ENCODE results near the gene CDH23.

Gene CDH23

DNA sequence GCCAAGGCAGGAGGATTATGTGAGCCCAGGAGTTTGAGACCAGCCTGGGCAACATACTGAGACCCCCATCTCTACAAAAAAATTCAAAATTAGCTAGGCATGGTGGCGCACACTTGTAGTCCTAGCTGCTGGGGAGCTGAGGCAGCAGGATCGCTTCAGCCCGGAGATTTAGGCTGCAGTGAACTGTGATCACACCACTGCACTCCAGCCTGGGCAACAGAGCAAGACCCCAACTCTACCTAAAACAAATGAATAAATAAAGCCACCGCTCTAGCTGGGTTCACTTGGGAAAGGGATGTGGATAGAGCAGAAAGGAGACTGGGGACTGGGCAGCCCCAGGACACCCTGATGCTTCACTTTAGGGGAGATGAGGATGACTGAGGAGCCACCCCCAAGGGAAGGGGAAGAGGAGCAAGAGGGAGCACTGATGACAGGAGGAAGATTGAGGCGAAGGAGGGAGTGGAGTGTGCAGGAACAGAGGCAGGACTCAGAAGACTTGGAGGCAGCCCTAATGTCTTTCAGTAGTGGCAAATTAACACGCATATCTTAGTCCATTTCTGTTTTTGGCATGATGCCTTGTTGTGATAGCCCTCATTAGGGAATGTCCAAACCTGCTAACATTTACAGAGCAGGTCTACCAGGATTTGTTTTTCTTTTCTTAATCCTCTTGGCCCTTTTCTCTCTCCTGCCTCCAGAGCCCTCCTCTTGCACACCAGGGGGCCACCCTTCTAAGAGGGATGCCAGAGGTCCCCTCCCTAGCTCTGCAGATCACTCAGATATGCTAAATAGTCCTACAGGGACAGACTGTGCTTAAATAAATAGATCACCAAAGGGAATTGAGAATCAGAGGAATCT lies 234.5 kb downstream of the CDH23 start:
- DNase-seq, result no peak

DNA sequence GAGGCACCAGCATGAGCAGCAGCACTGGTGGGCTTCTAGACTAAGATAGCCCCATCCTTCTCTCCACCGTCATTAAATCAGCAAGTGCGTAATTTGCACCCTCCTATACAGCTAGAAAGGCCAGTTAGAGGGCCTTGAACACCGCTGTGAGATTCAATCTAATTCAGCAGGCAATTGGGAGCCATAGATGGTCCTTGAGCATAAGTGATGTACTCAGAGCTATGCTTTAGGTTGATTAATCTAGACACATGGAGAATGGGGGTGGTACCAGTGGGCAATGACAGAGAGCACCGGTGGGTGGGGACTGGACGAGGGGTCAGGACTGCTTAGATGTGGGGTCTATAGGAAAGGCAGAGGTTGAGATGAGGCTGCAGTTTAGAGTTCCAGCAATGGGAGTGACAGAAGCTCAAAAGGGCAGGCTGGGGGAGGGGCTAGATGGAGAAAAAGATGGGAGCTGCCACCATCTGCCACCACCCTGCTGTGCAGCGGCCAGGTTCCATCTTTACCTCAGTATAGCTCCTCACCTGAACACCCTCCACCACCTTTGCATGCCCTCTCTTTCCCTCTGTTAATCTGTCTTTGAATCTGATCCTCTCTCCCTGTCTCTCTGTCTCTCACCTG lies 235.6 kb downstream of the CDH23 start:
- no peak for DNase-seq

DNA sequence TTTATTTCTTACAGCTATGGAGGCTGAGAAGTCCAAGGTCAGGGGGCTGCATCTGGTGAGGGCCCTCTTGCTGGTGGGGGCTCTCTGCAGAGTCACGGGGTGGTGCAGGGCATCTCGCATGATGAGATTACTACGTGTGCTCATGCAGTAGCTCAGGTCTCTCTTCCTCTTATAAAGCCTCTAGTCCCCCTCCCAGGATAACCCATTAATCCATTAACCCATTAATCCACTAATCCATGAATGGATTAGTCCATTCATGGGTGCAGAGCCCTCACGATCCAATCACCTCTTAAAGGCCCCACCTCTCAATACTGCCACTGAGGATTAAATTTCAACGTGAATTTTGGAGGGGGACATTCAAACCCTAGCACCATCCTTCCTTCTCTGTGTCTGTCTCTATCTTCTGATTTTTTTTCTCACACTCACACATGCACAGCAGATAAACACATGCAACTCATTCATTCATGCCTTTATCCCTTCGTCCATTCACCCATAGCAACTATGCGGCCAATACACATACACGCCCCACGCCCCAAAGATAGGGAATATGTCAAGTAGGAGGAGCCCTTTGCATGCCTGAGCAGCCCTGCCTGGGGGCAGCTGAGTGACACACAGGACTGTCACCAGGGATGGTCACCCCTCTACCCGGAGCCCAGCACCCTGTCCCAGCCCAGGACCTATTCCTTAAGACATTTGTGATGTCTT lies 236.3 kb downstream of the CDH23 start:
- no peak for DNase-seq

DNA sequence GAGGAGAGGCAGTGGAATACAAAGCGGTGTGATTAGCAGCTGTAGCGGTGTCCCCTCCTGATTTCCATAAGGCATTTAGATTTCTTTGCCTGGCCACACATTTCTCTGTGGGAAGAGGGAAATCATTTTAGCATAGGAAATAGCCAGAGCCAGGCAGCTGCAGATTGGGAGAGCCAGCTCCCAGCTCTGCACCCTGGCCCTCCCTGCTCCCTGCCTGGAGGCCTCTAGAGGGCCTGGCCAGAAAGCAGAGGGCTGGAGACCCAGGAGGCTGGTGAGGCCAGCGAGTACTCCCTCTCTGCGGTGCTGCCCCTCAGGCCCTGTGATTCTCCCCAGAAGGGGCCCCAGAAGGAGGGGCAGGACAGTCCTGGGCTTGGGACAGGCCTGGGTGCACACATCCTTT lies 237.2 kb downstream of the CDH23 start:
- no peak for DNase-seq

DNA sequence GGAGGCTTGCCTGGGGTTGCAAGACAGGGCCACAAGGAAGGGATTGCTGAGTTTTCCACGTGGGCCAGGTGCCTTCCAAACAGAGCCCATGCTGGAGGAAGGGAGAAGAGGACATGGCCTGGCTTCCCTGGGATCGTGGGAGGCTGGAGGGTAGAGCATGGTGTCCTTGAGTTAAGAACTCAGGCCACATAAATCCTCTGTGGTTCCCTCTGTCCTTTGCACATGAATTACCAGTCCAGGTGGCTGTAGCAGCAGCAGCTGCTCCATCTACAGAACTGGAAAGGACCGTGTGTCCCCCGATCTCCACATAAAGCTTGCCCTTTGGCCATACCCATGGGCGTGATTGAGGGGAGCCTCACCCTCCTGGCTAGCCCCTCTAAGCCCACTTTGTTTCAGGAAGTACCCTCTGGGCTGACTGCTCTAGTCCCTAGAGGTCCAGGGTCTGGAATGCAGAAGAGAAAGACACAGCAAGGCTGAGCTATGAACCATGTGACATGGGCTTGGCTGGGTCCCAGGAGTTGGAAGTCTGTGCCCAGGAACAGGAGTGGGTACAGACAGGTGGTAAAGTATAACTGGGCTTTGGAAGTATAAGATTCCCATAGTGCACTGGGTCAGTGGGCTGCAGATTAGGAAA lies 237.9 kb downstream of the CDH23 start:
- DNase-seq, result no peak

DNA sequence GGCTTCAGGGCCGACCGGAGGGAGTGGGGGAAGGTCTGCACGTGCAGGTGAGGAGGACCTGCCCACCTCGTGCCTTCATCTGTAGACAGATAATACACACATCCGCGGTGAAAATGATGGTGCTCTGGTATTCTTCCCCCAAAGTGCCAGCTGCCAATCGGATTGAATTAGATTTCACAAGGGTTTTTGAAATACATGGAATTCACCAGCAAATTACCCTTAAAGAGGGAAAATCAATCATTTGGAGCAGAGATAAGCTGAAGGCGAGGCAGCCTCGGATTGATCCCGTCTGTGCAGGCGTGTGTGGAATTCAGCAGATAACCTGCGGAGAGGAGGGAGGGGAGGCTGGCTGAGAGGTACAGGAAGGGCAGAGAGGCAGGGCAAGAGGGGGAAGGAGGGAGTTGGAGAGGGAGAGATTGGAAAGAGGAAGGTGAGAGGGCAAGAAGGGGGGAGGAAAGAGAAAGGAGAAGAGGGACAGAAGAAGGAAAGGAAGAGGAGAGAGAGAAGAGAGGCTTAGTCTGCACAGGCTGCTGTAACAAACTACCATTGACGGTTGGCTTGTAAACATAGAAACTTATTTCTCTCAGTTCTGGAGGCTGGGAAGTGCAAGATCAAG lies 238.6 kb downstream of the CDH23 start:
- no peak for DNase-seq

DNA sequence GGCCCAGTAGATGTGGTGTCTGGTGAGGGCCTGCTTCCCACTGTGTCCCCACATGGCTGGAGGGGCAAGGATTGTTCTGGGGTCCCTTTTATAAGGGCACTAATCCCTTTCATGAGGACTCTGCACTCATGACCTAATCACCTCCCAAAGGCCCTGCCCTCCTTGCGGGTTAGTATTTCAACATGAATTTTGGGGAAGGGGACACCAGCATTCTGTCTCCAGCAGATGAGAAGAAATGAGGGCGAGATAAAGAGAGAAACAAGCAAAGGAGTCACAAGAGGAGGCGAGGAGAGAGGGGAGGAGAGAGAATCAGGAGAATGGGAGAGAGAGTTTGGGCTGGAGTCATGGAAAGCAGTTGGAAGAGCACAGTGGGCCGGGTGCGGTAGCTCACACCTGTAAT lies 239.1 kb downstream of the CDH23 start:
- no peak for DNase-seq

DNA sequence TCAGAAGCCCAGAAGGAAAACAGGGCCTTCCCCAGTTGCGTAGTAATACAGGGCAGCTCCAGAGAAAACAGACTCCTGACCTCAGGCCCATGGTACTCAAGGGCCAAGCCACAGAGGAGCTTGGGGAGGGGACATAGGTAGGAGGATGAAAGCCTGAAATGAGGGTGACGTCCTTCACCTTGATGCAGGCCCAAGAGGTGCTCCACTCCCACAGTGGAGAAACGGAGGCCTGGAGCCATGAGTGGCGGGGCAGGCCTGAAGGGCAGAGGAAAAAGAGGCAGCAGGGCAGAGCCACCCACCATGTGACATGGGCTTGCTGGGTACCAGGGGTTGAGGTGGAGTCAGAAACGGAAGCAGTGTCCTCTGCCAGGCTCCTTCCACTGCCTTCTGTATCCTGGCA lies 239.9 kb downstream of the CDH23 start:
- no peak for DNase-seq

DNA sequence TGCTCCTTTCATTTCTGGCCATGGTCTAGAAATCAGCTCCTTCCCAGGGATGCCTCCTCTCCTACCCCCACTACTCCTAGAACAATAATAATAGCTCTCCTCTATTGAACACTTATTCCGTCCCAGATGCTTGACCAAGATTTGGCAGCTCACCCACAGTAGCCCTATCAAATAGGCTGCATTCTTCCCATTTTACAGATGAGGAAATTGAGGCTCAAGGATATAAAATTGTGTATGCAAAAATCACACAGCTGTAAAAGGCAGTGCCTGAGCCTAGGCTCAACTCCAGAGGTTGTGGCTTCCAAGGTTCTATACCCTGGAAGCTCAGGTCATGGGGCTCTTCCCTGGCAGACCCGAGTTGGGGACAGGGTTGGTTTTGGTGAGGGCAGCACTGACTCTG lies 240.6 kb downstream of the CDH23 start:
- no peak for DNase-seq

DNA sequence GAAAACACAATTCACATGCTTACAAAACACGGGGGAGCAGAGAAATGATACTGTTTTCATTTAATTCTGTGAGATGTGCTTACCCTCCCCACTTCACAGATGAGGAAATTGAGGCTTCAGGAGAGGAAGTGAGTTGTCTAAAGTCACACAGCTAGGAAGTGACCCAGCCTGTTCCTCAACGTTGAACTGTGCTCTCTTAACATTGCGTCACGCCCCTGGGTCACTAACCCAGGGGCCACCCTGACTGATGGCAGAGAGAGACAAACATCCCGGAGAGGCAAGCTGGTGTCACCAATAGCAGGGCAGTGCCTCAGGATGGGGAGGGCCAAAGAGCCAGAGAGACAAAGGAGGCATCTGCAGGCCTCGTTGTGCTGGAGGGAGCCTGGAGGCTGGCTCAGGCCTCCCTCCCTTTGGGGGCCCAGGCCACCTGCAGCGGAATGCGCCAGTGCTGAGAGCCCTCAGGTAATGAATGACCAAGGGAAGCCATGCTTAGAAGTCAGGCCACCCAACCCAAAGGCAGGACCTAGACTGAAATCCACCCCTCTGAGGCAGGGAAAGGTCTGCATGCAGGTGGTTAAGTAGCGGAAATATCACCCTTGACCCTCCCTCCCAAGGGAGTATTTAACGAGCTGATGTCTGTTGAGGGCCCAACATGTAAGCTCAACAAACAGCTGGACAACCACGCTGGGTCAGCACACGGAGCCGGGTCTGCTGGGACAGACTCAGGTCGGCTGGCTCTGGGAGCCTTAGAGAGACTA lies 241.5 kb downstream of the CDH23 start:
- no peak for DNase-seq

DNA sequence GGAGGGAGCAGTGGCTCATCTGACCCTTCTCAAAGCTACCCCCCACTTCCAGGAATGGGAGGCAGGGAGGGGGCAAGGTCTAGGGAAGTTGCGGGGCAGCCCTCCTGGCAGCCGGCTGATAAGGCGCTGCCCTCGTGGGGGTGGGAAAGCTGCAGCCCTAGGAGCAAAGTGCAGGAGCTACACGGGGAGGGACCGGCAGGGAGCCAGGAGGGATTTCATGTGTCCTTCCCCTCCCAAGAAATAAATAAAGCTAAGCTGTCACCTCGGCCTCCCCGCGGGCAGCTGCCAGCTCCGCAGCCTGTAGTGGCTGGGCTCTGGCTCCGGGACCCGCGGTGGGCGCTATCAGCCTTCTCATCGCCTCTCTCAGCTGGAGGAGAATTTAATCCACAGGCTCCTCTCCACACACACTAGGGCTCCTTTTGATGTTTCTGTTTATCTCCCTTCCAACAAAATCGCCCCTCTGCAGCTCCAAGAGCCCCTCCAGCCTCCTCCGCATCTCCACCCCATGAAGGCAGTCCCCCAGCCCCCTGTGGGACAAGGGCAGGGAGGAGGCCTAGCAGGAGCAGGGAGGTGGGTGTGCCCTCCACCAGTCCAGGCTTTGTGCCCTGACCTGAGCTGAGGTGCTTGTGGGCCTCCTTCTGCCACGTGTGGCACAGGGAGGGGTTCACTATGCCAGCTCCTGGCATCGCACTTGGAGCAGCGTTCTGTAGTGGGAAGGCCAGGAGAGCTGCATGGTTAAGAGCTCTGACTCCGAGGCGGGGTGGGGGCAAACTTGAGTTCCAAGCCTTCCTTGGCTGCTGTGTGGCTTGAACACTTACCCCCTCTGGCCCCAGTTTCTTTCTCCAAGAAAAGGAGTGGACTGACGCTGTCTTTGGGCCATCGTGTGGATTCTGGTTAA lies 242.4 kb downstream of the CDH23 start:
- no peak for DNase-seq

DNA sequence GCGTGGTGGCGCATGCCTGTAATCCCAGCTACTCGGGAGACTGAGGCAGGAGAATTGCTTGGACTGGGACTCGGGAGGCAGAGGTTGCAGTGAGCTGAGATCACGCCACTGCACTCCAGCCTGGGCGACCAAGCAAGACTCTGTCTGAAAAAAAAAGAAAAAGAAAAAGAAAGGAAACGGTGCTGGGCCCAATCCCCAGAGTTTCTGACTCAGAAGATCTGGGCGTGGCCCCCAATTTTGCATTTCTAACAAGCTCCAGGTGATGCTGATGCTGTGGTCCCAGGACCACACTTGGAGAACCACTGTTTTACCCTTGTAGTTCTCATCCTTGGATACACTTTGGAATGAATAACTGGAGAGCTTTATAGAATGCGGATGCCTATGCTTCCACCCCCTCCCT lies 243.9 kb downstream of the CDH23 start:
- no peak for DNase-seq

DNA sequence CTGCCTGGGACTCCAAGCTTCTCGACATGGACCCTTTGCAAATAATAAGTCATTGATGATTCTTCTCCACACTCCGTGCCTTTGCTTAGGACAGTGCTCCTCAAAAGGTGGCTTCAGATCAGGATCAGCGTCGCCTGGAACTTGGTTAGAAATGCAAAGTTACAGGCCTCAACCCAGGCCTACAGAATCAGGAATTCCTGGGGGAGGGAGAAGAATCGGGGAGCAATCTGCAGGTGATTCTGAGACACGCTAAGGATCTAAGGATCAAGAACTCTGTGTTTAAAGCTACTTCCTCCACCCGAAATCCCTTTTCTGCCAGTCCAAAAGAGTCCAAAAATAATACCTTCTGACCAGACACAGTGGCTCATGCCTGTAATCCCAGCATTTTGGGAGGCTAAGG lies 244.7 kb downstream of the CDH23 start:
- no peak for DNase-seq

DNA sequence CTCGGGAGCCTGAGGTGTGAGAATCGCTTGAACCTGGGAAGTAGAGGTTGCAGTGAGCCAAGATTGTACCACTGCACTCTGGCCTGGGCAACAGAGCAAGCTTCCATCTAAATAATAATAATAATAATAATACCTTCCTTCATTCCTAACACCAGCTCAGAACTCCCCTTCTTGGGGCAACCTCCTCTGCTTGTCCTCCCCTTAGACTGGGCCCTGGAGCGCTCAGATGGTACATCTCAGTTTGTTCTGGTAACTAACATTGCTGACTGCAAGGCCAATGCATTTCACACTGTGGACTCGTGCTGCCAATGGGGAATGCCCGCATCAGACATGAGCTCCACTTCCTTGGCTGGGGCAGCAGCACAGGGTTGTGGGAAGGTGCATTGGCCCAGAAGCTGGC lies 245.3 kb downstream of the CDH23 start:
- no peak for DNase-seq

DNA sequence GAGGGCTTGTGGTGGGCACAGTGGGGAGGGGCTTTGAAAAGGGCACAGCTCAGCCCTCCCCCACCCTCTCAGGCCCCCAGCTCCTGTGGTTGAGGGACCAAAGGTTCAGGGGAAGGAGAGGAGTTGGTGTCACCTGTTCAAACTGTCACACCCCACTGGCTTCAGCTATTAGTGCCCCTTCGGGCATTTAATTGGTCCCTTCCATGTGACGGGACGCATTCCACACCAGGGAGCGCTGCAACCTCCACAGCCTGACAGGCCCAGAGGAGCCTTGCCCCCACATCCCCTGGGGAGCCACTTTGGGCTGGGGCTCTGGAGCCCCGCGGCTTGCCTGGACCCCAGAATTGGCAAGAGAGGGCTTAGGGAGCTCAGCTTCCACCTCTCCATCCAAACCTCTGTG lies 247.2 kb downstream of the CDH23 start:
- no peak for DNase-seq

DNA sequence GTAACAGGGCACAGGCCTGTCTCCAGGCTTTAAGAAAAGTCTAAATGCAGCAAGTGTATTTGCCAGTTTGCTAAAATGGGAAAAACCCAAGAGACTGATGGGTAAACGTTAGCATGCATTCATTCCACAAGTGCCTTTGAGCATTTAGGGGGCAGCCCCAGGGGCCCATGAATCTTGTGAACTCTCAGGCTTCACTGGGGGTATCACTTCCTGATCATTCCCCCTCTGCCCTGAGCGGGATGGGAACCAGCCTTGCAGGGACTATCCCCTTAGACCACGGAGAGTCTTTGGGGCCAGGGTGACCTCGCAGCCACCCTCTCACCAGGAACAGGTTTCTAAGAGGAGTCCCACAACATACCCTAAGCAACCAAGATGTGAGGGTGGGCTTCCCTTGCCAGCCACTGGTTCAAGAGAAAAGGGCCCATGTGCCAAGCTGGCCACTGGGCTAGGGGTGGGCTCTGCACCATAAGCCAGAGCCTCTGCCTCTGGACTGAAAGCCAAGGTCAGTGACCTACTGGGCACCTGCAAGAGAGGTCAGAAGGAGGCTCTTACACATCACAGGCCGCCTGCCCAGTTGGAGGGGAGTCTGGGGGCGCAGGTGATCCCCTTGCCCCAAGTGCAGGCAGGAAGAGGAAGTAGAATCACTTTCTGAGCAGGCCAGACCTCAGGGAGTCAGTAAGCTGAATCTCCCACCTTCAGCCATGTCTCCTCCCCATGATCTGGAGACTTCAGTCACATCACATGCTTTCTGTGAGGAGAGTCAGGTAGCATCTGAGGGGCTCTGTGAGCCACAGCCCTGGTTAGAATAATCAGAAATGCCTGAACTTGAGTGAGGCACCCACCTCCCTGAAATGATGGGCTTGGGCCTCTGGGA lies 247.8 kb downstream of the CDH23 start:
- DNase-seq, result no peak

DNA sequence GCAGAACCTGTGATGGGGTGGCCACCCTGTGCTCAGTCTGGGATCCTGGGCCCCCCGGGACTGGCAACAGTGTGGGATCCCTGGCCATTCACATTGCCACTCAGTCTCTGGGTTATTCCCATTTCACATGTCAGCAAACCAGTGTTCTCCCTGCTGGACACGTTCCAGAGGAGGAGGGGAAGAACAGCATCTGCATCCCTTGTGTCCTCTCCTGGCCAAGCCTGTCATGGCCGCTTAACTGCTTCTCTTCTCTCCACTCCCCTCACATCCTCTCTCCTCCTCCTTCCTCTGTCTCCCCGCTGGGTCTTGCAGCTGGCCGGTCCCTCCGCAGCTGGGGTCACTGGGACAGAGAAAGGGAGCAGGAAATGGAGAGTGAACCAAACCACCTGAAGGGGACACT lies 248.5 kb downstream of the CDH23 start:
- DNase-seq, result no peak

DNA sequence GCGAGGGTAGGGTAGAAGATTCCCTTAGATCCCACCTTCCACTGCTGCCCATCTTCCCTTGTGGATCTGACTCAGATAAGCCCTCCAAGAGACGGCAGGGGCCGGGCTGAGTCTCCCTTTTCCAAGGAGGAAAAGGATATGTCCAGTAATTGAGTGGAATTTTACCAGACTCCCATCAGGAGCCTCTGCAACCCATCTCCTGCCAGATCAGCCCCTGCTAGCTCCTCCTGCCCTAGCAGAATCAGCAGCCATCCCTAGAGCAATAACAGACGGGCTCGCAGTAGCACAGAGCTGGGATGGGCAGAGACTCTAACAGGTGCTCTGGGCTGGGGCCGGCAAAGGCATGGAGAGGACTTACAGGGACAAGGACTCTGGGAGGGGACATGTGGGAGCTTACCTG lies 249.3 kb downstream of the CDH23 start:
- DNase-seq, result no peak

DNA sequence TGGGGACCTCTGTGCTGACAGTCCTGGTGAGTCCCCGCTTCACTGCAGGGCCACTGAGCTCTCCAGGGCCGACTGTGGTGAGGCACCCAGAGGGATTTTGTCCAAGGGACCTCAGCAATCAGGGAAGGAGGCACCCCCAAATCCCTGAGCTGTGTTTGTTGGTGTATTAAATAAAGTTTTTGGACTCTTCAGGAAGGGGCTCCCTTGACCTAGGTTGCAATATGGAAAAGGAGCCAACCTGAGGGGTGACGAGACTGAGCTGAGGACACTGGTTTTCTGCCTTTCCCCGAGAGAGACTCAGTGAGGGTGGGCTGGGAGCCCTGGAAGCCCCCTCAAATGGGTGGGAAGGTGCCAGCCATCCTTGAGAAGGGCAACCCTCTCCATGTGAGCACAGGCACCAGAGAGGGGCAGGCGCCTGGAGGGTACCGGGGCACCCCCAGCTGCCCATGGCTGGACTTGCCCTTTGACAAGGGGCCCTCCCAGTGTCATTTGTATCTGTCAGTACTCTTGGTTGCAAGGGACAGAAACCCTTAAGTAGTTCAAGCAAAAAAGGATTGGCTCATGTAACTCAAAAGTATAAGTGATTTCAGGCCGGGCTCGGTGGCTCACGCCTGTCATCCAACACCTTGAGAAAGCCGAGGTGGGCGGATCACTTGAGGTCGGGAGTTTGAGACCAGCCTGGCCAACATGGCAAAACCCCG lies 250.0 kb downstream of the CDH23 start:
- DNase-seq, result no peak
